ENCODE results near the gene GLIS1.
"Not testable (repeated sequence)": the region's sequence is repeated elsewhere in the genome, so short reads cannot be mapped to it uniquely, and the experiment has no call there.

The GLIS1 gene

DNA sequence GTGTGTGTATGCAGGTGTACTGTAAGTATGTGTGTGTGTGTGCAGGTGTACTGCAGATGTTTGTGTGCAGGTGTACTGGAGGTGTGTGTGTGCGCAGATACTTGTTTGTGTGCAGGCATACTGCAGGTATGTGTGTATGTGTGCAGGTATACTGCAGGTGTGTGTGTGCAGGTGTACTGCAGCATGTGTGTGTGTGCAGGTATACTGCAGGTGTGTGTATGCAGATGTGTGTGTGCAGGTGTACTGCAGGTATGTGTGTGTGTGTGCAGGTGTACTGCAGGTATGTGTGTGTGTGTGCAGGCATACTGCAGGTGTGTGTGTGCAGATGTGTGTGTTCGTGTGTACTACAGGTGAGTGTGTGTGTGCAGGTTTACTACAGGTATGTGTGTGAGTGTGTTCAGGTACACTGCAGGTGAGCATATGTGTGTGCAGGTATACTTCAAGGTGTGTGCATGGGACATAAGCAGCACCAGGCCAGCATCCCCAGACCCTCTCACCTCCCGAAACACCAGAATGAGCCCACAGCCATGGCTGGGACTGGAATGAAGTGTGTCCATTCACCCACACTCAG lies 182.2 kb downstream of the GLIS1 start:
- no peak for DNase-seq

DNA sequence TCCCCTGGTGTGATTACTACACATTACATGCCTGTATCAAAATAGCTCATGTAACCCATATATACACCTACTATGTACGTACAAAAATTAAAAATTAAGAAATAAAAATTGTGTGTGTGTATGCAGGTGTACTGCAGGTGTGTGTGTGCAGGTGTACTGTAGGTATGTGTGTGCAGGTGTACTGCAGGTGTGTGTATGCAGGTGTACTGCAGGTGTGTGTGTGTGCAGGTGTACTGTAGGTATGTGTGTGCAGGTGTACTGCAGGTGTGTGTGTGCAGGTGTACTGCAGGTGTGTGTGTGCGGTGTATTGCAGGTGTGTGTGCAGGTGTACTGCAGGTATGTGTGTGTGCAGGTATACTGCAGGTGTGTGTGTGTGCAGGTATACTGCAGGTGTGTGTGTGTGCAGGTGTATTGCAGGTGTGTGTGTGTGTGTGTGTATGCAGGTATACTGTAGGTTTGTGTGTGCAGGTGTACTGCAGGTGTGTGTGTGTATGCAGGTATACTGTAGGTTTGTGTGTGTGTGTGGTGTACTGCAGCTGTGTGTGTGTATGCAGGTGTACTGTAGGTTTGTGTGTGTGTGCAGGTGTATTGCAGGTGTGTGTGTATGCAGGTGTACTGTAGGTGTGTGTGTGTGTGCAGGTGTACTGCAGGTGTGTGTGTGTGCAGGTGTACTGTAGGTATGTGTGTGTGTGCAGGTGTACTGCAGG lies 183.2 kb downstream of the GLIS1 start:
- DNase-seq, result not testable (repeated sequence)

DNA sequence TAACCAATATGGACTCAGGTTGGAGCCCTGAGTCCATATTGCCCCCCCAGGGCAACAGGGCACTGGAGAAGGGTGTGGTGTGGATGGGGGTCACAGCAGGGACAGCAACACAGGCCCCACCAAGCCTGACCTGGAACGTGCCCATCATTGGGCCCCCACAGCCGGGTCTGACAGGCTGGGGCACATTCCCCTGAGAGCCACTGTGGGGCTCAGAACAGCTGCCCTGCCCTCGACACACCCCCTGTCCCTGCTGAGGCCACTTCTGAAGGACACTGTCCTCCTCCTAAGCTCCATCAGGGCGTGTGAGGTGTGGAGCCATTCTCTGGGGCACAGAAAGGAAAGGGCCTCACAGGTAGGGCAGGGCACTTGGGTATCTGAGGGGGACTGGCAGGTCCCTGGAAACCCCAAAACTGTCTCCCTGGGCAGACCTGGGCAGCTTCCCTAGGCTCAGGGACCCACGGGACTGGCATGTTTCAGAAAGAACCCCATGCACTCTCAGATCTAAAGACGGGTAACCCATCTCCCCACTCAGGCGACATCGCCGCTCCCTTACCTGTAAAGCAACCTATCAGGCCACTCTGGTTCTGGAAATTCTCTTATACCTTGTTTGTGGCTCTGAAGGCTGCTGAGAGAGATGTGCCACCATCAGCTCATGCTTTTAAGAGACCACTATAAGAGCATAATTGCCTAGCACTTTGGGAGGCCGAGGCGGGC lies 184.2 kb downstream of the GLIS1 start:
- DNase-seq, result no peak

DNA sequence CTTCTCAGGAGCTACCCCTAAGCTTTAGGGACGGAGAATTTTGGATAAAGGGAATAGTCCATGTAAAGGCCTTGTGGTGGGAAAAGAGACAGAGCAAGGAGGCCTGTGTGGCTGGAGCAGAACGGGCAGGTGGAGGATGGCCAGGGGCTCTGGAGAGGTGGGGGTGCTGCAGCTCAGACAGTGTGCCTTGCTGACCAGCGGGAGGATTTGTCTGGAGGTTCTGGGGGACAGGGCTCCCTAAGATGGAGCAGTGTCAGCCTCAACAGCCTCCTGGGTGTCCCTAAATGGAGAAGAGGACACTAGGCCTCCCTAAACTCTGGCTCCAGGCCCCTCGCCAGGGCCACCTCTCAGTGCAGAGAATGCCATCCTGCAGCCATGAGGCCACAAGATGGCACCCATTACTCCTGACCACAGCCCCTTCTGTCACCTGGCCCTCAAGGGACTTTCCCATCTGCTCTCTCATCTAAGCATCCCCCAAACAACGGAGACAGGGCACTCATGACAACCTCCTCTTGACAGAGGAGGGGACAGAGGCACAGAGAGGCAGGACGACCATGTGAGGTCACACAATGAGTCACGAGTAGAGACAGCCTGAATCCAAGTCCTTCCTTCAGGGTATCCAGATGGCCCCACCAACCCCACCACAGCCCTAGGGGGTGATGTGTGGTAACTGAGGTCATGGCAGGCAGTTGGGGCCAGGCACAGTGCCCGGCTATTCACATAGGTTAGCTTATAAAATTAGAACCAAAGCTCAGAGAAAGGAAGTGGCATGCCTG lies 185.0 kb downstream of the GLIS1 start:
- no peak for DNase-seq

DNA sequence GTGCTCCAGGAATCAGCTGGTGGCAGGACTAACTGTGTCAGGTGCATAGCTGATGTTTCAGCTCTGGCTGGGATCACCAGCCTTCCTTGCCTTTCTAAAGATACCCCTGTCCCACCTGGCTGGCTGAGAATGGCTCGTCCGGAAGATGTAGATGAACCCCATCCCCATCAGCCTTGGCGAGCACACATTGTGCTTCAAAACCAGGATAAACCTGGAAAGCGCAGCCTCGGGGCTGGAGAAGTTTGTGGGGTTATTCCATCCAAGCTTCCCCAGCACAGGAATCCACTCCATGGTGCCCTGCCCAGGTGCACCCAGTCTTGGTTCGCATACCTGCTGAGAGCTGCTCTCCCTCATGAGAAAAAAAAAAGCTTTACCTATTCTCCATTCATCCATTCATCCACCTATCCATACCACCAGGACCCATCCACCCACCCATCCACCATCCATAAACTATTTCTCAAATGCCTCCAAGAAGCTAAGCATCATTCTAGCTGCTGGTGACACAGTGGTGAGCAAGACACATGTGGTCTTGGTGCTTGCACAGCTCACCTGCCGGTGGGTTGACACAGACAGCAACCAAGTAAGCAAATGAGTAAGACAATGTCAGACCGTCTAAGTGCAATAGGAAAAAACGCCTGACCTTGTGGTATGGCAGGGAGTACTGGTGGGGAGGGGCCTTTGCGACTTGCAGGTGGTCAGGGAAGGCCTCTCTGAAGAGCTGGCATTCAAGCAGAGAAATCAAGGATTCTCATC lies 185.8 kb downstream of the GLIS1 start:
- no peak for DNase-seq

DNA sequence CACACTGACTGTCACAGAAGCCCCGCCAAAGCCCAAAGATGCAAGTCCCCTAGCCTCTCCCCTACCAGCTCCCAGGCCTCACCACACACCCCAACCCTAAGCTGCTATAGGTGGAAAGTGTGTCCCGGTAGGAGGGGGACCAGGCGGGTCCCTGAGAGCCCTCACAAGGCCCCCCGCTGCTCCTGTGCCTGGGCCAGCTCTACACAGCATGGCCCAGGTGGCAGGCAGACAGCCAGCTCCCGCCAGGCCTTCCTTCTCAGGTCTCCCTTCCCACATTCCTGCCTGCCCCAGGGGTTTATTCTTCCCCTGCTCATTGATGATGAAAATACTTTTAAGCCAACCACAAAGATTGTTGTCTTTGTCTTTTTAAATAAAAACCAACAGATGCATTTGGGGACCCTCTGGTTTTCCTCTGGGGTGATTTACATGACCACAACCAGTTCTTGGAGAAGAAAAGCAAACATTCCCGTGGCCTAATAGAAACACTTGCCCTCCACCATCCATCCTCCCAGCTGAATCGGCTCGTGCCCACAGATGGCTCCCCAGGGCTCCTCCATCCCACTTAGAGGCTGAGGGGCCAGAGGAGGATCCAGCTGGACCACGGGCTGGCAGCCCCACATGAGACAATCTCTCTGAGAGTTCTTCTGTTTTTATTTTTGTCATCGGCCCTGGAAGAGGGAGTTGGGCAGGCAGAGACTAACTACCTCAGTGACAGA lies 186.7 kb downstream of the GLIS1 start:
- no peak for DNase-seq

DNA sequence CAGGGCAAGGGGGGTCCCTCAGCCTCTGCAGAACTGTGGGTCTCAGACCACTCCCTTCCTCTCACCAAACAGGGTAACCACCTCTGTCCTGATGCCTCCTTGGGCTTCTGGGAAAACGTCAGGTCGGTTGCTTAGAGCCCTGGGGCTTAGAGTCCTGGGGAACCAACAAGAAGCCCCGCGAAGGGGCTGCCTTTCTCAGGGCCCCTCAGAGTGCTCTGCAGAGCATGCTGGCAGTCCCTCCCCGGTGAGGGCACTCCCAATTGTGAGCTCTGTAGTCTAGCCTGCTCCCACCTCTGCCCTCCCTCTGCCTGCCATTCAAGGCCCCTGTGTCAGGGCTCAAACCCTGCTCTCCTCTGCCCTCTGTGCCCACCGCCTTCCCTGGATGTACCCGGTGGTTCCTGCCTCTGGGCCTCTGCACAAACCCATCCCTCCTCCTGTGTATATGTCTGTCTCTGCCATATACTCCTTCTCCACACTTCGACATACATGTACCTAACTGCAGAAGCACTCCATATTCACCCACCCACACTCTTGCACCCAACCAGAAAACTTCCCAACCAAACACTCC lies 187.5 kb downstream of the GLIS1 start:
- no peak for DNase-seq

DNA sequence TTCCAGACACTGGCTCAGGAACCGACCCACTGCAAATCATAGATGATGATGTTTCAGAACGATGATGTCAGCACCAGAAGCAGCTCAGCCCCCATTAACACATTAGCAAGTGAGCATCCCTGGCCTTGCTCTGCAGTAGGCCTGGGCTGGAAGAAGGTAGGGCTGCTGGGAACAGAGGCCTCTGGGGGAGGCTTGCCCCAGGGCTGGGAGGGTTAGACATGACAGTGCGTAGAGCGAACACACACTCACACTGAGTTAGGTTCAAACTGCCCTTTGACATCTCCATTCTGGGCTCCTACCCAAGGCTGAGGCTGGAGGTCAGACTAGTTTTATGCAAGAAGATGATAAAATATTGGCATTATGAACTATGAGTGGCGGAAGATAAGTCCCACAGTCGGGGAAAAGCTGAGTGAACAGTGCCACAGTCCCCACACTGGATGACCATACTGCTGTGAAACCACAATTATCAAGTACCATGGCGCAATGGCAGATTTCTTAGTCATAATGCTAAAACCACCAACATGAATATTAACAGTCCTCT lies 188.7 kb downstream of the GLIS1 start:
- DNase-seq, result no peak

DNA sequence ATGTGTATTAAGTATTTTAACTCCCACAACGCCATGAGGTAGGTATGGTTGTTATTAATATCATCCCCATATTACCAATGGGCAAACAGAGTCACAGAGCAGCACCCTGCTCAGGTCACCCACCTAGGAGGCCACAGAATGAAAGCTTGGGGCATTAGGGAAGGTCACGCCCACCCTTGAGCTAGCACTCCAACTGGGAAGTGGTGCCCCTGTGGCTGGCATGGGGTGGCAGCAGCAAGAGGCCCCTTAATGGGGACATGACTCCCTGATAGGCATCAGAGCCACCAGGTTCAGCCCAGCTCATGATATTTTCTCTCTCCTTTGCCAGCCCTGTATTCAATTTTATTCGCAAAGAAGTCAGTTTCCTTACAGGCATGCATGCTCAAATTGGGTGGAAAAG lies 189.2 kb downstream of the GLIS1 start:
- no peak for DNase-seq

DNA sequence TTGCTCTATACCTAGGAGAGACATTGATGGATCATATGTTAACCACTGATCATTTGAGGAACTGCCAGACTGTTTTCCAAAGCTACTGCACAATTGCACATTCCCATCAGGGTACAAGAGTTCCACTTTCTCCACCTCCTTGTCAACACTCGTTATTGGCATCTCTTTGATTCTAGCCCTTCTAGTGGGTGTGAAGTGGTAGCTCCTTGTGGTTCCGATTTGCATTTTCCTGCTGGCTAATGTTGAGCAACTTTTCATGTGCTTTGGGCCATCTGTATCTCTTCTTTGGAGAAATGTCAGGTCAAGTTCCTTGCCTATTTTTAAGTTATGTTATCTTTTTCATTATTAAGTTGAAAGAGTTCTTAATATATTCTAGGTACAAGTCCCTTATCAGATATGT lies 189.7 kb downstream of the GLIS1 start:
- no peak for DNase-seq

DNA sequence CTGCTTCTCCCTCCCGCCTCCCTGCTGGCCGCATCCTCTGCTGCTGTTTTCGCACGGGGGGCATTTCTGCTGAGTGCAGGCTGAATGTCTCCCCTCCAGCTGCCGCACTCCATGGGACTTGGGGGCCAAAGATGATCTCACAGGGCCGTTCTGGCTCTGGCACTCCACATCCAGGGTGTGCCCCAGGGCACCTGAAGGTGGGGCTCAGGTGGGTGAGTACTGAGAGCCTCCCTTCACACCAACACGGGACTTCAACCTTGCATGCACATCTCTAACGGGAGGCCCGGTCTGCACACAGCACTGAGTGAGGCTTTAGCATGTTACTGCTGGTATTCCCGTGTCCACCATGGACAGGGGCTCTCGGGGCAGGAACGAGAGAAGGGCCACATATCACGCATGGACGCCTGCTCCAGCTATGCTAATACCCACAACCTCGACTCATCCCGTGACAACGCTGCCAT lies 190.9 kb downstream of the GLIS1 start:
- no peak for DNase-seq

DNA sequence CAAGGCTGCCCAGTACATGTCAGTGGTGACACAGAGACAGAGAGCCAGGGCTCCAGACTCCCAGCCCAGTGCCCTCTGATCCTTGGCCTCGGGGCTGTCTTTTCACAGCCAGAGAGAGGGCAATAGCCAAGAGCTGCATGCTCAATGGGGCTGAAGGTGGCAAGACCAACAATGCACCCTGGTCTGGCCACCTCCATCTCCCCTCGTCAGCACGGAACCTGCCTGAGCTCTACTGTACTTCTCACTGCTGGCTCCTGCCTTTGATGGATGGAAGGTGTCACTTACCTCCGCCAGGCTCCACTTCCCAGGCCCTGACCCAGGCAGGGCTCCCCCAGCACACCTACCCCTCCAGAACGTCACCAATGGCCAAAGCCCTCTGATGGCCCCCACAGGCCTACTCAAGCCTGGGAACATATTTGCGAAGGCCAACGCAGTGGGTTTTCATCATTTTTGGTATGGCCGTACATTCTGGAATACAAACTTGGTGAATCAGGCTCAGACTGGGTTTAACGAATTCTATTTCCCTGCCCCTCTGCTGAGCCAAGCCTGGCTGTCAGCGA lies 191.7 kb downstream of the GLIS1 start:
- DNase-seq, result no peak

DNA sequence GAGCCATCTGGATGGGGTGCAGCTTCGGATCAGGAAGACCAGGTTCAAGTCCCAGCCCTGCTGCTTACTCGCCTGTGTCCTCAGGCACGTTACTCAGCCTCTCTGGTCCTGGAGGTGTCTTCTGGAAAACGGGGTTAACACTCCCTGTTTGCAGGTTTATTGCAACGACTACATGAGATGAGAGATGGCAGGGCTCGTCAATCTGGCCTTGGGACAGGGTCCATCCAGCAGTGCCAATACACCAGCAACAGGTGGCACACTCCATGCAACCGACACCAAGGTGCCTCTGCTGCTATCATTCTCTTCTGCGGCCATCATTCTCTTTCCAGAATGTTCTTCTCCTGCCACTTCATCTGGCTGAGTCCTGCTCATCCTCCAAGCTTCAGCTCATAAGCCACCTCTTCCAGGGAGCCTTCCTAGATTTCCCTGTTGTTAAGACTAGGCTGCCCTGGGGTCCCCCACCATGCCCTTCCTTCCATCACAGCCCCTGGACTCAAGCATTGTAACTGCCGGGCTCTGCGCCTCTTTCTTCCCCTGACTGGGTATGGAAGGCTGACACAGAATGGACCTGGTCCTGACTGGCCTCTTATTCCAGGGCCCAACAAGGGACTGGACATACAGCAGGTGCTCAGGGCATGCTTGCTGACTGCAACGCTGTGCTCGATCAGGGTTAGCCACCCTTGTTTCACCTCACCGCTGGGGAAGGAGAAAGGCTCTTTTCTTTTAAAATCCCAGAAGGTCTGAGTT lies 192.4 kb downstream of the GLIS1 start:
- DNase-seq, result no peak

DNA sequence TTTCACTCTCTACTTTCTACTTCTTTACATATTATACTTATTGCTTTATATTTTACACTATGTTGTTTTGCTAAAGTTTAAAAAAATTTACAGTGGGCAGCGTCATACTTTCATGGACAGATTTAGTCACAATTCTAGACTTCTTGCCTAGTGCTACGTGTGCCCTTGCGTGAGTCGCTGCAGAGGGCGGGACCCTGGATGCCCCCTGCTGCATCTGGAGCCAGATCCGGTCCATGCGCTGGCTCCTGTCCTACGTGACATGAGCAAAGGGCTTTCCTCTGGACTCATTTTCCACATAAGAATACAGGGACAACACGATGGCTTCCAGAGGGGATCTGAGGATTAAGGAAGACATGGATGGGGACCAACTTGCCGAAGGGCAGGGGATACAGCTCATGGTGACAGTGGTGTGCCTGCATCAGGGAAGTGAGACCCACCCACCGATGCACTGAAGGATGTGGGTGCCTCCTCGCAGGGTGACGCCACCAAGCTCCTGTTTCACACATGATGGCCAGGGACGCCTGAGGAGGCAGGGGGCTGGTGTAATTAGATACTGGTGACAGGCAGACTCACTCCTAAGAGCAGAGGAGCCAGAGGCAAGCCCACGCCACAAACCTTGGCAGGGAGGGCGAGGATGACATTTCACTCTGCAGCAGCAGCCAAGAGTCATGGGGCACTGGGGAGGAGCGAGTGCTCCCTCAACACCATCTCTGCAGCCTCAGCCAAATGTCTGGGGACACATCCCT lies 193.1 kb downstream of the GLIS1 start:
- no peak for DNase-seq

DNA sequence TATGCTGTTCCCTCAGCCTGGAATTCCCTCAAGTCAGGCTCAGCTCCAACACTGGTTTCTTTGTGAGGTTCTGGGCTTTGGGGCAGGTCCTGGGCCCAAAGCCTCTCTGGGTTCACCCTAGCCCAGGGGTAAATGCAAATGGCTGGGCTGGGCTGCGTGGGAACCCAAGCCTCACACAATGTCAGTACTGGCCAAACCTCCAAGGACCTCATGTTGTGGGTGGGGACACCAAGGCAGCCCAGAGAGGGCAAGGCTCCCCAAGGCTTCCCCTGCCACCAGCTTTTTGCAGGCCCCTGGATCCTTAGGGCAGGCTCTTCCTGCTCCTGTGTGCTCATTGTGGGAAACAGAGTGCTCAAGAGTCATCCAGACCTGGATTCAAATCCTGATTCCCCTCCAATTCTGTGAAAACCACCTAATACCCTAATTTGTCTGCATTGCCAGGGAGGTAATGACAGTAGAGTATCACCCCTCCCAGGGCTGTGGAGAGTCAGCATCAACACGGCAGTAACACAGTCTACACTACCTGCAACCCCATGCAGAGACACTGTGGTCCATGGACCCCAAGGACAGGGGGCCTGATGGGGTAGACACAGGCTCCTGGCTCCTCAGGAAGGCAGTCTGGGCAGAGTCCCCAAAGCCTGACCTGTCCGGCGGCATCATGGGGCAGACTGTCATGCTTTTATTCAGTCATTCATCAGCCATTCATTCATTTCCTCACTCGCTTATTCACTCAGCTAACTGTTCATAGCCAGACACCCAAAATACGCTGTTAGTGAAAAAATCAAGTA lies 194.0 kb downstream of the GLIS1 start:
- DNase-seq, result no peak

DNA sequence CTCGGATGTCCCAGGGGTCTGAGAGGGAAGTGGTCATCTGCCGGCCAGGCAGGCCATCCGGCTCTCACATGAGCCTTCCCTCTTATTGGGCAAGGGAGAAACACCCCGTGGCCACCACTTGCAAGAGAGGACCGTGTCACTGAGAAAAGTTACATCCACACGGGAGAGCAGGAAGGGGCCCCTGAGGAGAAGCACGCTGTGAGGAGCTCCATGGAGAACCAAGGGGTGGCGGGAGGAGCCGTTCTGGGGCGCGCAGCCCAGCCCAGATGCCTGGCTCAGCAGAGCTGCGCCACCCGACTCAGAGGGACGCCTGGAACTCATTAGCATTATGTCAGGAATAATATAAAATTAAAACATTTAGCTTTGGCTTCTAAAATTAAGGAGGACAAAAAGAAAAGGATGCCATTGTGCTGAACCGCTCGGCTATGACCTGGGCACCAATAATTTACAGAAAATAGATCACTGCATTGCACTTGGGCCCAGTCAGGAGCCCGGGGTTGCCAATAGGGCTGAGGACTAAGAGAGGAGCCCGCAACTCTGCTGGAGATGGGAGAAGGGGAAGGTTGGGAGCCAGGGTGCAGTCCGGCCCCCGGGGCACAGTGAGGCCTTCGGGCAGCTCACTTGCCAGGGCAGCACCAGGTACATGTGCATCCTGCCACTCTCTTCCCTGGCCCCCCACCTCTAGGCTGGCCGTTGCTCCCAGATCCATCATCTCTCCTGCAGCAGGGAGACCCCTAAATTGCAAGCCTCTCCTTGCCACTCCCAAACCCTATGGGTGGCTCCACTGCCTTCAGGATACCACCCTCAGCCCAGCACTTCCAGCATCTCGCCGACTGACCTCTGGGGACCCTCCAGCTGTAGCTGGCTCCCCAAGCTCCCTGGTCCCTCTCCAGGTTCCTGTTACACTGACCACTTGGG lies 194.9 kb downstream of the GLIS1 start:
- no peak for DNase-seq

DNA sequence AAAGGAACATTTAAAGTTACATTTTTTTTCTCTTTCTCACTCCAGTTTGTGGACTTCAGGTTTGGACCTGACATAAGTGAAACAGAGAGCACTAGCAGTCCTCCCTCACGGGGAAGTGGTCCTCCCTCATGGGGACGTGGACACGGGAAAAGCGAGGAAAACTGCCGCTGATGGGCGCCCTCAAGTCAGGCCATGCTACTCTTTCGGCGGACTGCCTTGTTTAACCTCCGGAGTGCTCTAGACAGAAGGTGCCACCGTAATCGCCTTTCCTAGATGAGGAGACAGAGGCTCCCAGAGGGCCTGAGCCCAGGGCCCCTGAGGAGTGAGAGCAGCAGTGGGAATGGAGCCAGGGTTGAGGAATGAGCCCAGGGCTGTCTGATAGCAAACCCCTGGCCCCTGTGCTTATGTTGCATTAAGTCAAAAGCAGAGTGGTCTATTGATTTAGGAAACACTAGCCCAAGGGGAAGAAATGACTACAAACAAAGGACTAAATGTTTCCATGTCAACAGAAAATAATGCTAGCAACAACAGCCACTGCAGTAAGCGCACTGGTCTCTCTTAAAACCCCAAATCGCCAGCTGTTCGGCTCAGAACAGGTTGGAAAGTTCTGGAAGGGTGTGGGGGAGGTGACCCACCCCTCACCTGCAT lies 195.7 kb downstream of the GLIS1 start:
- no peak for DNase-seq

Data from activated T-cell treated with anti-CD3 and anti-CD28 coated beads for 4 hours (primary cell).